GM18870 (cell line): ENCODE measurements around the gene OR2T1.
"Not testable (repeated sequence)": the region's sequence is repeated elsewhere in the genome, so short reads cannot be mapped to it uniquely, and the experiment has no call there.

Experiments used
- ATAC-seq: cut with Tn5 transposase; IDR thresholded peaks from one replicate; pipeline ENCODE4 v1.9.1; 2021; ENCODE audit warnings: moderate library complexity; ENCODE audit not compliant: unreplicated experiment

OR2T1 gene

DNA sequence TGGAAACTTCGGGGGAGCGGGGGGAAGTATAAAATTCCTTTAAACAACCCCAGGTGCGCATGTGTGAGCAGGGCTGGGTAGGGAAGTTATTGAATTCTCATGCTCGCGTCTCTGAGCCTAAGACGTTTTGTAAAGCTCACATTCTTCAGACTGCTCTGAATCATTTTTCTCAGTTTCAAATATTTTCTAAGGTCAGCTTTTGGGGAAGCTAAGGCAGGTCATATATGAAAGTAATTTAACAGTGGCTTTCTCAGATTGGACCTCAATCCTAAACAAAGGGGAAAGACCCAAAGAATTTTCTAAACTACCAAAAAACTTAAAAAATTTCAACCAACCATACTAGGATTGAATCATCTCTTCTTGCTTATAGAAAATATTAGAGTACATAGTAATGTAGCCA is 32.1 kb downstream of the OR2T1 start:
- not testable (repeated sequence) for ATAC-seq

DNA sequence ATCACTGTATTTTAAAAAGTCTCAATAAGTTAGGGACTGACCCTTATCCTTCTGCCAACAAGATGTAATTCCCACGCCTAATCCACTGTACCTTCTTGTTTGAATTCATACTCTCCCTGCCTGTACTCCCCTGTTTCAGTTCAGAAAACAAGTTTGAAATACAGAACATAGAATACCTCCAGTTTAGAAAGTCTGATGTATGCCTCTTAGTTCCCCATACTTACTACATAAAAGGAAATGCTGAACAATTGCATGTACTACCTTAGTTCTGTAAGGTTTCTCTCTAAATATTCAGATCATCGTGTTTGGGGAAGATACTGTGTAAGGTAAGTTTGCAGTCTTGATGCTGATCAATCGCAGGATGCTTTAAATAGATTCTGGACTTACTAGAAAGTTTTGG is 33.5 kb downstream of the OR2T1 start:
- peak; percentile 34 for ATAC-seq

DNA sequence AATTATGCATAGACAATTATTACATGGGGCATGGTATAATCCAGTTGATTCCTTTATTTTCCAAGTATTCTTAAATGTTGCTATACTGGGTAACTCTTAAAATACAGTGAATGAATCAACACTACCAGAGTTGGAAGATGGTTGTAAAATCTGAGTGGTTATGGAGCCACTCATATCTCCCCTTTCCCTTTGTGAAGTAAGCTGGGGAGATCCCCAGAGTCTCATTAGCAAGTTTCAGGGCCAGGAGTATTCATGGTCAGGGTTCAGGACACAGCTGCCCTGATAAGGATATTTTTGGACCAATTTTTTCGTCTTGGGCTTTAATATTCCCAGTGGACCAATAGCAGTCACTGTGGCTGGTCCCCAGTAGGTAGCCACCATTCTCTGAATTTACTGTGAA is 35.8 kb downstream of the OR2T1 start:
- ATAC-seq = not testable (repeated sequence)

DNA sequence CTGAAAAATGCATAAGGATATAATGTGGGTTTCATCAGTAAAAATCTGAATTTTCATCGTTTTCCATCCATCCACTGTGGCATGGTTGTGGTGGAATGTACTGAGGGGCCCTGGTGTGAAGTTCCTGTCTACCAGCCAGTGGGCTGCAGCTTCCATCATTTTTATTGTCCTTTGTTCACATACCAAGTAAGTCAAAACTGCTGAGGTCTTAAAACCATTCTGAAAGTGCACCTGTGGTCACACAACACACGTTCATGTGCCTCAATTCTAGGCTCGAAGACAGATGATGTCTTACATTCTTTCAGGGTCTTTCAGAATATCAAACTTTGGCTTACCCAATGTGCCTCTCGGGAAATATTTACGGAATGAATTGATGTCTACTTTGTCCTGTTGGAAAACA is 36.4 kb downstream of the OR2T1 start:
- ATAC-seq = not testable (repeated sequence)

DNA sequence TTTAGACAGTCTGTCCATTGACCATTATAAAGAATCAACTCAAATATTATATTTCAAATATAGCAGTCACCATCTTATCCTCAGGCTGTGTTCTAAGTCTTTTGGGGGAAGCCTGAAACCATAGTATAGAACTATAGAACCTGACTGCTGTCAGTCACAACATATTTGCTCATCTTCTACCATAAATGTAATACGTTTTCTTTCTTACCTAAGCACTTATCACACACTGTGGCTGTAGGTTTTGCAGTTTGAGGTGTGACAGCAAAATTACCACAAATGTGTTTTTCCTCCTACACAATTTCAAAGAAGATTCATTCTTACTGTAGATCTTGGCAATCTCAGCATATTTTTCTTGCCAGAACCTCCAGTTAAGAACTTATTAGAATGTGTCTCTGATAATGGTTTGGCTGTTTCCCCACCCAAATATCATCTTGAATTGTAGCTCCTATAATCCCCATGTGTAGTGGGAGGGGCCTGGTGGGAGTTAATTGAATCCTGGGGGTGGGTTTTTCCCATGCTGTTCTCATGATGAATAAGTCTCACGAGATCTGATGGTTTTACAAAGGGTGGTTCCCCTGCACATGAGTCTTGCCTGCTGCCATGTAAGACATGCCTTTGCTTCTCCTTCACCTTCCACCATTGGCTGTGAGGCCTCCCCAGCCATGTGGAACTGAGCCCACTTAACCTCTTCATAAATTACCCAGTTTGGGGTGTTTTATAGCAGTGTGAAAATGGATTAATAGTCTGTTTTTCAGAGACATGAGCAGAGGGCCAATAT is 39.8 kb downstream of the OR2T1 start:
- ATAC-seq = not testable (repeated sequence)

DNA sequence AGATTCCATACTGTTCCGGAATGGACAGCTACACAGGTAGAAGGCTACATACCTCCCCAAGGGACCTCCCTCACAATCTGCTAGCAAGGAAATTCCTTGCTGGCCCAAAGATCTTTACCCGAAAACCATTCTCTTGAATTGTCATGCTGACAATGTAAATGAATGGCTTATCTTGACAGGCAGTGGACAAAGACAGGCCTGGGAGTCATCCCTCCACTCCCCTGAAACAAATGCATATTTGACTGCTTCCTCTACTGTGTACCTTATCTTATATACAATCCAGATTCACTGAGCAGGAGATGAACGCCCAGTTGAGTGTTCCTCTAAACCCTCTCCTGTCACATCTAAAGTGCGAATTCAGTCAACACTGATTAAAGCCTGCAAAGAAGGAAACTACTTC is 41.8 kb downstream of the OR2T1 start:
- ATAC-seq = not testable (repeated sequence)

DNA sequence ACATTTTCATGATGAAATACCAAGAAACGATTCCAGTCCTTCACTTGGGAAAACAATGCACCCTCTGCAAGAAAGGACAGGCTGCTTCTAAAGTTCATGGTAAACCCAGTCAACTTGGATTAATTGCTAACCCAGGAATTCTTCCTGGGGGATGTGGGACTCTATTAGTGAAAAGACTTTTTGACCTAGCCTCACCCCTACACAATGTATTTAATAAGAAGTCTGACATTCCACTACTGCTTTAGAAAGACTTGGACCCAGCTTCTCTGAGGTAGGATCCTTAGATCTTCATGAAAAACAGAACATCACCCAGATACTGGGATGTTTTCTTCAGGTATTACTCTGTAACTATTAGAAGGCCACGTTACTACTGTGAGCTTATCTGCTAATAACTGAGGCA is 42.6 kb downstream of the OR2T1 start, which contains the start of gene OR2T2:
Gene OR2T2, plus strand, starts transcription at position 239 of the 400 bp plus-strand sequence. CDS start 7,161 bp downstream, outside the sequence.
- not testable (repeated sequence) for ATAC-seq

DNA sequence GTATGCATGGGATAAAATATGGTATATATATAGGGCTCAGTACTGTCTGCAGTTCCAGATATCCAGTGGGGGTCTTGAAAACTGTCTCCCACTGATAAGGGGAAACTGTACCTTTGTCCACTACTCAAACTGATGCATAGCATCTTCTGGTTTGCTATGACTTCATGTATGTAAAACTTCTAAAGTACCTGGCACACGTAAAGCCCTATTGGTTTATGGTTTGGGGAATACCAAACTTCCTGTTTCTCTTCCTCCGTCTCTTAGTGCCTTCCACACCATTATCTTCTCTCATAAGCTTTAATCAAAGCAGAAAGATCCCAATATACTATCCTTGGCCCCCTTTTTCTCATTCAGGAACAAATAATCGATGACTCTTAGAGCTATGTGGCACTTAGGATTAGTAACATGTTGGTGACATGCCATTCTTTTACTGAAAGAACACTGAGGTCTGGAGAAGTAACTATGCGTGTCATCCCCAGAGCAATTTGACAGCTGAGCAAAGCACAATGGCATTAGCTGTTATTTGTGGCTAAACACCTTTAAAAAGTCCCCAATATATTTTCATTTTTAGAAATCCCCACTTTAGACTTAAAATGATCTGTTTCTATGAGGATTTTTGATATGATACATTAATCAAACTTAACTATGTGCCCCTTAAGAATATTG is 45.7 kb downstream of the OR2T1 start:
- peak; percentile 73 for ATAC-seq

DNA sequence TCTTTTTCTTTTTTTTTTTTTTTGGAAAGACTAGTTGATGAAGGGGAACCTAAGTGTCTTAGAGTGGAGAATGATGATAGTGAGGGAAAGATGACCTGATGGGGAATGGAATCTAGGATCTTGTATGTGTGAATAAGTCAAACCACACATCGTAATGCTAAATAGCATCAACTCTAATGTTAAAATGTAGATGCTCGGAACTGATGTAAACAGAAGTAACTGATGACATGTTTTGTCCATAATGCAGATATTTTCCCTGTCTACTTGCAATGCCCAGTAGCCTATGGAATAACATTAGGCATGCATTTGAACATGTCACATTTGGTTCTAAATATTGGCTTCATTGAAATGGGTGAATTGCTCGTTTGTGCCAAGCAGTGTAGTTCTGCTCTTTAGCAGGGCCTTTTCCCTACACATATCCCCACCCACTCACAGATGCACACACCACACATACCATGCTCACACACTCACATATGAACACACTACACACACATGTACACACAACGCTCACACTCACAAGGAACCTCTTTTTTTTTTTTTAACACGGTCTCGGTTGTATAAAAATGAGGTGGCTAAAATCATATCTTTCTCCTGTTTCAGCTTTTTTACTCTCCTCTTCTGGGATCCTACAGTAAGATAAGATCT is 47.1 kb downstream of the OR2T1 start:
- peak; percentile 7 for ATAC-seq

DNA sequence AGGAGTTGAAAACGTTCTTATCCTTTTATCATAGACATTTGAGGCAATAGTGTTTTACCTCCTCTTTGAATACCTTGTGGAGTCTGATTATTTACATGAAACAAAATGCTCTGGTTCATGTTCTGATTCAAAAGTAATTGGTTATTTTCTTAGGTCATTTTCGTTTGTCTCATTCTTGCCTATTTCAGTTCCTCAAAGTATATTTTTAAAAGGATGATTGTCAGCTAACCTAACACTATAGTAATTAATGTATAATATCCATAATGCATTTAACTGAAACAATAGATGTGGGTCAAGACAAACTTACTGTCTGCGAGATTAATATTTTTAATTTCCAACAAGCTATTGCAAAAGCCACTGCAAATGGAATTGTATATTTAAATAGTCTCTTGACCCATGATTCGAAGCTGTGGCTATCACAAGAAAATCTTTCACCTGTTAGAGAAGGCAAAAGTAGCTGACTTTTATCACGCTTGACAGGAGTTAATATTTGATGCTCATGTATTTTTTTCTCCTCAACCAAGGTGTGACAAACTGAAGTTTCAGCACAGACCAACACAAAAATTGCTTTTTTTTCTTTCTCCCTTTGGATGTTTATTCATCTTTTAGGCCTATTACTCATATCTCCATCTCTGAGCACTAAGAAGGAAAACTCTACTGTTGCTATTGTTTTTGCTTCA is 47.8 kb downstream of the OR2T1 start:
- ATAC-seq = peak; percentile 70

DNA sequence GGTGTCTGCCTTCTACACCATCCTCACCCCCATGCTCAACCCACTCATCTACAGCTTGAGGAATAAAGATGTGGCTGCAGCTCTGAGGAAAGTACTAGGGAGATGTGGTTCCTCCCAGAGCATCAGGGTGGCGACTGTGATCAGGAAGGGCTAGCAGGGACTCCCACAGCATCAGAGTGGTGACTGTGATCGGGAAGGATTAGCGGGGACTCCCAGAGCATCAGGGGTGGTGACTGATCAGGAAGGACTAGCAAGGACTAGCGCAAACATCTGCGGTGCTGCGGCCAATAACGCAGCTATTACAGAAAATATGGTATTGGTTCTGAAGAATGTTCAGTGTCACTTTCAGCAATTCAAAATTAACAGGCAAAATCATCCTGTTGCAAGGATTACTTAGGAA is 50.8 kb downstream of the OR2T1 start:
- ATAC-seq = not testable (repeated sequence)

DNA sequence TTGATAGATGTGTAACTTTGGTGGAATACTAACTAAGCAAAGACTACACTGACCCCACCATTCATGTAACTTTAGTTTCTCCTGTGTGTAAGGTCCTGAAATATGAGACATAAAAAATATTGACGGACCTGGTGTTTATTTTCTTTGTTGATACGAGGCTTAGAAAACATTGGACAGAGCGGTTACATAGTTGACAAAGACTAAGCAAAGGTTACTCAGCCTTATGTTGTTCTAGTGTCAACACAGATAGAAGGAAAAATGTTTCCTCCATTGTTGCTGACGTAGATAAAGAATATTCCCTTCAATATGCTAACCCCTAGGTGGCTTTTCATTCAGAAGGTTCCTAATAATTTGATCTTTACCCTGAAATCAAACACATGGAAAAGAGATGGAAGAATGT is 52.2 kb downstream of the OR2T1 start:
- not testable (repeated sequence) for ATAC-seq

DNA sequence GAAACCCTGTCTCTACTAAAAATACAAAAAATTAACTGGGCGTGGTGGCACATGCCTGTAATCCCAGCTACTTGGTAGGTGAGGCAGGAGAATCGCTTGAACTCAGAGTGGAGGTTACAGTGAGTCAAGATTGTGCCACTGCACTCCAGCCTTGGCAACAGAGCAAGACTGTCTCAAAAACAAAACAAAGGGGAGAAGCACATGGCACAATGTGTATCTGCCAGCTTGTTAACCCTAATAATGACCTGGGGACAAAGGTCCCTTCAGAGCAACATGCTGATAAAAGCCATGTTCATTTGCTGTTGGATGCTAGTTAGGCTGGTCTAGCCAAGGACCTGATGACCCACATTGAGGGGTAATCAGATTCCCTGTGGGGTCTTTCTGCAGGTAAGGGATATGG is 53.8 kb downstream of the OR2T1 start:
- ATAC-seq = not testable (repeated sequence)
